HG03378 (cell line): ENCODE data around the gene EOLA1.
"Not testable (repeated sequence)": the region's sequence is repeated elsewhere in the genome, so short reads cannot be mapped to it uniquely, and the experiment has no call there.

Source experiments
- ATAC-seq: cut with Tn5 transposase; IDR thresholded peaks from one replicate; pipeline ENCODE4 v1.9.1; 2021; ENCODE audit warnings: mild to moderate bottlenecking, moderate library complexity; ENCODE audit not compliant: unreplicated experiment

EOLA1 gene

GRCh38 chrX:149595214-149595613 lies 54.4 kb downstream of the EOLA1 start, which contains the start of gene HSFX2:
Gene HSFX2 (minus strand): TSS chrX:149595314. CDS start chrX:149594700, 614 bp downstream.
- not testable (repeated sequence) for ATAC-seq

DNA sequence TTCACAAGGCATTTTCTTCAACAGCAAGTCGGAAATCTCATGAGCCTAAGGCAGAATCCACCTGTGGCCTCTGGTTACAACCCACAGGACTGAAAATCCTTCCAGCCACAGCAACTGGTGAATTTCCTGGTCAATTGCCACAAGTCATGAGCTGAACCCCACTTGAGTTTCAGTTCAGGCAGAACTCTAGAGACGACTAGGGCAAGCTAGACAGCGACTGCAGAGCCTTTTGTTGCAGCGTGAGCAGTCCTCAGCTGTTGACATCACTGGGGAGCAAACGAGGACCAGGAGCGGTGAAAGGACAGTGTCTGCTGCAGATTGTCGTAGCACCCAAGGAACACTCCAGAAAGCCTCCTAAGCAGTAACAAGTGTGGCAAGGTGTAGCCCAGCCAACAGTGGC lies 55.1 kb downstream of the EOLA1 start:
- ATAC-seq = not testable (repeated sequence)
